Measurements from ENCODE around the gene BAAT. TPM values are rescaled to one million over a fixed set of nuclear protein-coding genes. Genes with fewer than 3 reads are reported as not detected.

Gene BAAT
- total RNA-seq, 1 experiment from 2014 or later: 0.25 TPM

DNA sequence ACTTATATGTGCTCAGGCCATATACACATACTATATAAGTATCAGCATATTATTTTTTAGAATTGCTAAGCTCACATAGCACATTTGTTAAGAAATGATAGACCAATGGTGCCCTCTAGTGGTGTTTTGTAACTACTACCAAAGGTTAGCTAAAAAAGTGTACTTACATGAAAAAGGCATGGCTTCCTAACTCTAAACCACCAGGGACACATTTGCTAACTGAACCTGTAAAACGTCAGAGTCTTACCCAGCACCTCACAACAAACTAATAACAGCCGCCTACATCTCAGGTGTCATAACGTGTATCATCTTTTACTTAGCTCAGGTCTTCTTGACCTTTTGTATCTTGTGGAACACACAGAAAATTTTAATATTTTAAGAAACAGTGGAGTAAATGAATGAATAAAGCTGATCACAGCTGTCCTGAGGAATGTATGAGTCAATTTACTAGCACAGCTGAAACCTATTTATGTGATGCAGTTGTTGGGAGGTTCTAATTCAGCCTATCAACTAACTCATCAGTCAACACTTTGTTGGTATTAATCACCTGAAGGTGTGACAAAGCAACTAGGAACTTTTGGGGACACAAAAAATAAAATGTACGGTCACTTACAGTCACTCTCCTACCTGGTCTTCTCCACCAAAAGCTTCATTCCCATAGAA is 72.9 kb downstream of the BAAT start:
- no peaks in the 10 kb centered on the region for H3K79me2 ChIP-seq (ENCODE audit: insufficient read depth, low read length)
- H3K9ac ChIP-seq (ENCODE audit: low read length): no peak overlapping the region
- H3K27ac ChIP-seq (ENCODE audit: low read depth, low read length): no peak overlapping the region
- no peak overlapping the region for H3K4me3 ChIP-seq (replicated peaks in 1 of 2; ENCODE audit: low read depth in 1 of 2, low read length in 2 of 2)
- ChIA-PET RAD21 (ENCODE audit: low non-redundant PET in 1 of 2, low total read pairs in 2 of 2, uncharacterized antibody in 2 of 2, unreplicated experiment in 2 of 2) (interaction anchor here (1.0 to 1.3 kb wide), 5 partner anchors 77 to 710 kb away, joined by 3 to 16 read pairs (median 6); no protein-coding TSS in a partner anchor), POLR2A (interaction anchor here (1.1 kb wide), 1 partner anchor 710 kb away, joined by 8 read pairs; no protein-coding TSS in a partner anchor), CTCF (interaction anchor here (0.9 to 3.8 kb wide), 21 partner anchors 12 to 711 kb away, joined by 3 to 152 read pairs (median 5); no protein-coding TSS in a partner anchor)
- H3K4me2 ChIP-seq (ENCODE audit: low read length): no peak overlapping the region
- no peaks in the 10 kb centered on the region for H3K9me3 ChIP-seq (ENCODE audit: control insufficient read depth in 1 of 2, insufficient read depth in 1 of 2, low read depth in 1 of 2, low read length in 2 of 2)
- no peak overlapping the region for H2AFZ ChIP-seq (ENCODE audit: low read depth, low read length, poor library complexity, severe bottlenecking)
- peak; percentile 87 for ATAC-seq
- H4K20me1 ChIP-seq (ENCODE audit: insufficient read depth): no peaks in the 10 kb centered on the region
- intact Hi-C loops (cut with micrococcal nuclease): loop anchor here (1.0 kb wide), 3 partner anchors 193 to 710 kb away; no protein-coding TSS in a partner anchor
- H3K36me3 ChIP-seq (ENCODE audit: control insufficient read depth in 1 of 2, insufficient read depth in 2 of 2, low read length in 2 of 2): no peaks in the 10 kb centered on the region
- H3K4me1 ChIP-seq (ENCODE audit: control insufficient read depth in 1 of 2, insufficient read depth in 2 of 2, low read length in 2 of 2): no peaks in the 10 kb centered on the region
- peak; percentile 83 for DNase-seq (ENCODE audit: low read depth, low spot score)
- no peaks in the 10 kb centered on the region for H3K9me2 ChIP-seq (ENCODE audit: insufficient read depth)
- peaks cover 49% of the 10 kb centered on the region for H3K27me3 ChIP-seq (ENCODE audit: insufficient read depth, low read length)
- no TSS peak for BruUV-seq (replicated peaks)
- TF ChIP-seq CTCF (IDR thresholded peaks at IDR 0.05 in 2 of 3, conservative IDR thresholded peaks at IDR 0.05 in 1 of 3; ENCODE audit: borderline replicate concordance in 1 of 3, insufficient read depth in 1 of 3, low read depth in 2 of 3, low read length in 2 of 3): peak; percentile 46 to 77 (median 77); a peak in 5 of 6 replicates
- peak; percentile 80 for TF ChIP-seq RAD21 (IDR thresholded peaks at IDR 0.05; ENCODE audit: low read depth)
- TF ChIP-seq, protein P1, sequence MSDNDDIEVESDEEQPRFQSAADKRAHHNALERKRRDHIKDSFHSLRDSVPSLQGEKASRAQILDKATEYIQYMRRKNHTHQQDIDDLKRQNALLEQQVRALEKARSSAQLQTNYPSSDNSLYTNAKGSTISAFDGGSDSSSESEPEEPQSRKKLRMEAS (IDR thresholded peaks at IDR 0.05): no peak

DNA sequence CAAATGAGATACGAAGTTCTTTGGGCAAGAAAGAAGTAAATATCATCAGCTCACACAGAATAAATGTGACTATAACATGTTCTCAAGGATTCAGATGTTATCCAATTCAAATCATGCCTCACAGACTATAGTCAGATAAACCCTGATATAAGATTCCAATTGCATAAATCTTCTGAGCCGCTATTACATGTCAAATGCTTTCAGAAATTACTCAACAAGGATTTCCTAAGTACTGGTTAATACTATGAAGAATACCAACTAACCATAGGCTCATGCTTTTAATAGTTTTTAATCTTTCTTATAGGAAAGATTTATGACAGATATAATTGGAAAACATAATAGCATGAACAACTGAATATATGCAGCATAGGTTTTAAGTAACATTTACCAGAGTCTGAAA is 73.6 kb downstream of the BAAT start:
- Histone ChIP-seq H3K4me3 (replicated peaks in 1 of 2; ENCODE audit: low read depth in 1 of 2, low read length in 2 of 2) (no peak overlapping the region), H3K27ac (ENCODE audit: low read depth, low read length) (no peak overlapping the region), H3K36me3 (ENCODE audit: control insufficient read depth in 1 of 2, insufficient read depth in 2 of 2, low read length in 2 of 2) (no peaks in the 10 kb centered on the region), H3K79me2 (ENCODE audit: insufficient read depth, low read length) (no peaks in the 10 kb centered on the region), H3K4me2 (ENCODE audit: low read length) (no peak overlapping the region), H4K20me1 (ENCODE audit: insufficient read depth) (no peaks in the 10 kb centered on the region), H3K9ac (ENCODE audit: low read length) (no peak overlapping the region), H3K27me3 (ENCODE audit: insufficient read depth, low read length) (peaks cover 45% of the 10 kb centered on the region), H3K4me1 (ENCODE audit: control insufficient read depth in 1 of 2, insufficient read depth in 2 of 2, low read length in 2 of 2) (no peaks in the 10 kb centered on the region), H3K9me2 (ENCODE audit: insufficient read depth) (no peaks in the 10 kb centered on the region), H2AFZ (ENCODE audit: low read depth, low read length, poor library complexity, severe bottlenecking) (no peak overlapping the region), H3K9me3 (ENCODE audit: control insufficient read depth in 1 of 2, insufficient read depth in 1 of 2, low read depth in 1 of 2, low read length in 2 of 2) (no peaks in the 10 kb centered on the region)
- ChIA-PET POLR2A (interaction anchor here (1.1 kb wide), 1 partner anchor 709 kb away, joined by 8 read pairs; no protein-coding TSS in a partner anchor), CTCF (interaction anchor here (0.9 to 3.8 kb wide), 20 partner anchors 12 to 710 kb away, joined by 3 to 152 read pairs (median 6); no protein-coding TSS in a partner anchor), RAD21 (ENCODE audit: low non-redundant PET in 1 of 2, low total read pairs in 2 of 2, uncharacterized antibody in 2 of 2, unreplicated experiment in 2 of 2) (interaction anchor here (1.0 to 1.3 kb wide), 5 partner anchors 78 to 709 kb away, joined by 3 to 16 read pairs (median 6); no protein-coding TSS in a partner anchor)
- intact Hi-C loops (cut with micrococcal nuclease): loop anchor here (1.0 kb wide), 3 partner anchors 192 to 709 kb away; no protein-coding TSS in a partner anchor
- DNase-seq (ENCODE audit: low read depth, low spot score) (no peak), ATAC-seq (no peak)
- BruUV-seq (replicated peaks): no TSS peak
- TF ChIP-seq RAD21 (IDR thresholded peaks at IDR 0.05; ENCODE audit: low read depth): no peak
- TF ChIP-seq SIN3A (IDR thresholded peaks at IDR 0.05; ENCODE audit: low read depth): no peak
- TF ChIP-seq YY1 (IDR thresholded peaks at IDR 0.05; ENCODE audit: extremely low read depth, insufficient replicate concordance, low read depth, low read length): no peak
- no peak for TF ChIP-seq ZFX (IDR thresholded peaks at IDR 0.05)
- TF ChIP-seq SRF (IDR thresholded peaks at IDR 0.05; ENCODE audit: low read depth): no peak
- no peak for TF ChIP-seq ELF1 (IDR thresholded peaks at IDR 0.05; ENCODE audit: borderline replicate concordance, low read depth)
- TF ChIP-seq, protein P2, sequence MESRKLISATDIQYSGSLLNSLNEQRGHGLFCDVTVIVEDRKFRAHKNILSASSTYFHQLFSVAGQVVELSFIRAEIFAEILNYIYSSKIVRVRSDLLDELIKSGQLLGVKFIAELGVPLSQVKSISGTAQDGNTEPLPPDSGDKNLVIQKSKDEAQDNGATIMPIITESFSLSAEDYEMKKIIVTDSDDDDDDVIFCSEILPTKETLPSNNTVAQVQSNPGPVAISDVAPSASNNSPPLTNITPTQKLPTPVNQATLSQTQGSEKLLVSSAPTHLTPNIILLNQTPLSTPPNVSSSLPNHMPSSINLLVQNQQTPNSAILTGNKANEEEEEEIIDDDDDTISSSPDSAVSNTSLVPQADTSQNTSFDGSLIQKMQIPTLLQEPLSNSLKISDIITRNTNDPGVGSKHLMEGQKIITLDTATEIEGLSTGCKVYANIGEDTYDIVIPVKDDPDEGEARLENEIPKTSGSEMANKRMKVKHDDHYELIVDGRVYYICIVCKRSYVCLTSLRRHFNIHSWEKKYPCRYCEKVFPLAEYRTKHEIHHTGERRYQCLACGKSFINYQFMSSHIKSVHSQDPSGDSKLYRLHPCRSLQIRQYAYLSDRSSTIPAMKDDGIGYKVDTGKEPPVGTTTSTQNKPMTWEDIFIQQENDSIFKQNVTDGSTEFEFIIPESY (IDR thresholded peaks at IDR 0.05; ENCODE audit: extremely low read depth, insufficient replicate concordance, low read length): no peak
- no peak for TF ChIP-seq TCF7L2 (IDR thresholded peaks at IDR 0.05; ENCODE audit: borderline replicate concordance, extremely low read depth, insufficient read depth, insufficient read length)
